ENCODE measurements around the gene PCDH9.

GRCh38 chr13:67267136-67267535, 37.0 kb upstream of the PCDH9 start:
- TF ChIP-seq, protein P1, sequence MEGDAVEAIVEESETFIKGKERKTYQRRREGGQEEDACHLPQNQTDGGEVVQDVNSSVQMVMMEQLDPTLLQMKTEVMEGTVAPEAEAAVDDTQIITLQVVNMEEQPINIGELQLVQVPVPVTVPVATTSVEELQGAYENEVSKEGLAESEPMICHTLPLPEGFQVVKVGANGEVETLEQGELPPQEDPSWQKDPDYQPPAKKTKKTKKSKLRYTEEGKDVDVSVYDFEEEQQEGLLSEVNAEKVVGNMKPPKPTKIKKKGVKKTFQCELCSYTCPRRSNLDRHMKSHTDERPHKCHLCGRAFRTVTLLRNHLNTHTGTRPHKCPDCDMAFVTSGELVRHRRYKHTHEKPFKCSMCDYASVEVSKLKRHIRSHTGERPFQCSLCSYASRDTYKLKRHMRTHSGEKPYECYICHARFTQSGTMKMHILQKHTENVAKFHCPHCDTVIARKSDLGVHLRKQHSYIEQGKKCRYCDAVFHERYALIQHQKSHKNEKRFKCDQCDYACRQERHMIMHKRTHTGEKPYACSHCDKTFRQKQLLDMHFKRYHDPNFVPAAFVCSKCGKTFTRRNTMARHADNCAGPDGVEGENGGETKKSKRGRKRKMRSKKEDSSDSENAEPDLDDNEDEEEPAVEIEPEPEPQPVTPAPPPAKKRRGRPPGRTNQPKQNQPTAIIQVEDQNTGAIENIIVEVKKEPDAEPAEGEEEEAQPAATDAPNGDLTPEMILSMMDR (conservative IDR thresholded peaks at IDR 0.05; ENCODE audit: low read depth in 2 of 2), result no peak
- TF ChIP-seq EZH2phosphoT487 (IDR thresholded peaks at IDR 0.05; ENCODE audit: unreplicated experiment) (no peak), POLR2AphosphoS5 (IDR thresholded peaks at IDR 0.05; ENCODE audit: low read depth) (no peak), EZH2 (IDR thresholded peaks at IDR 0.05; ENCODE audit: low read depth, unreplicated experiment) (no peak), CREB1 (CRISPR knock-in tag; IDR thresholded peaks at IDR 0.05; ENCODE audit: low read depth) (no peak), JUNB (IDR thresholded peaks at IDR 0.05; ENCODE audit: unreplicated experiment) (no peak), STAT1 (IDR thresholded peaks at IDR 0.05; ENCODE audit: unreplicated experiment) (no peak), ZNF331 (CRISPR knock-in tag; IDR thresholded peaks at IDR 0.05; ENCODE audit: low read depth) (no peak), ZNF114 (CRISPR knock-in tag; IDR thresholded peaks at IDR 0.05) (no peak)
- TF ChIP-seq, protein P2, sequence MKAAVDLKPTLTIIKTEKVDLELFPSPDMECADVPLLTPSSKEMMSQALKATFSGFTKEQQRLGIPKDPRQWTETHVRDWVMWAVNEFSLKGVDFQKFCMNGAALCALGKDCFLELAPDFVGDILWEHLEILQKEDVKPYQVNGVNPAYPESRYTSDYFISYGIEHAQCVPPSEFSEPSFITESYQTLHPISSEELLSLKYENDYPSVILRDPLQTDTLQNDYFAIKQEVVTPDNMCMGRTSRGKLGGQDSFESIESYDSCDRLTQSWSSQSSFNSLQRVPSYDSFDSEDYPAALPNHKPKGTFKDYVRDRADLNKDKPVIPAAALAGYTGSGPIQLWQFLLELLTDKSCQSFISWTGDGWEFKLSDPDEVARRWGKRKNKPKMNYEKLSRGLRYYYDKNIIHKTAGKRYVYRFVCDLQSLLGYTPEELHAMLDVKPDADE (IDR thresholded peaks at IDR 0.05), result no peak
- TF ChIP-seq, protein P3, sequence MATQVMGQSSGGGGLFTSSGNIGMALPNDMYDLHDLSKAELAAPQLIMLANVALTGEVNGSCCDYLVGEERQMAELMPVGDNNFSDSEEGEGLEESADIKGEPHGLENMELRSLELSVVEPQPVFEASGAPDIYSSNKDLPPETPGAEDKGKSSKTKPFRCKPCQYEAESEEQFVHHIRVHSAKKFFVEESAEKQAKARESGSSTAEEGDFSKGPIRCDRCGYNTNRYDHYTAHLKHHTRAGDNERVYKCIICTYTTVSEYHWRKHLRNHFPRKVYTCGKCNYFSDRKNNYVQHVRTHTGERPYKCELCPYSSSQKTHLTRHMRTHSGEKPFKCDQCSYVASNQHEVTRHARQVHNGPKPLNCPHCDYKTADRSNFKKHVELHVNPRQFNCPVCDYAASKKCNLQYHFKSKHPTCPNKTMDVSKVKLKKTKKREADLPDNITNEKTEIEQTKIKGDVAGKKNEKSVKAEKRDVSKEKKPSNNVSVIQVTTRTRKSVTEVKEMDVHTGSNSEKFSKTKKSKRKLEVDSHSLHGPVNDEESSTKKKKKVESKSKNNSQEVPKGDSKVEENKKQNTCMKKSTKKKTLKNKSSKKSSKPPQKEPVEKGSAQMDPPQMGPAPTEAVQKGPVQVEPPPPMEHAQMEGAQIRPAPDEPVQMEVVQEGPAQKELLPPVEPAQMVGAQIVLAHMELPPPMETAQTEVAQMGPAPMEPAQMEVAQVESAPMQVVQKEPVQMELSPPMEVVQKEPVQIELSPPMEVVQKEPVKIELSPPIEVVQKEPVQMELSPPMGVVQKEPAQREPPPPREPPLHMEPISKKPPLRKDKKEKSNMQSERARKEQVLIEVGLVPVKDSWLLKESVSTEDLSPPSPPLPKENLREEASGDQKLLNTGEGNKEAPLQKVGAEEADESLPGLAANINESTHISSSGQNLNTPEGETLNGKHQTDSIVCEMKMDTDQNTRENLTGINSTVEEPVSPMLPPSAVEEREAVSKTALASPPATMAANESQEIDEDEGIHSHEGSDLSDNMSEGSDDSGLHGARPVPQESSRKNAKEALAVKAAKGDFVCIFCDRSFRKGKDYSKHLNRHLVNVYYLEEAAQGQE (IDR thresholded peaks at IDR 0.05; ENCODE audit: unreplicated experiment), result no peak
- TF ChIP-seq, protein P4, sequence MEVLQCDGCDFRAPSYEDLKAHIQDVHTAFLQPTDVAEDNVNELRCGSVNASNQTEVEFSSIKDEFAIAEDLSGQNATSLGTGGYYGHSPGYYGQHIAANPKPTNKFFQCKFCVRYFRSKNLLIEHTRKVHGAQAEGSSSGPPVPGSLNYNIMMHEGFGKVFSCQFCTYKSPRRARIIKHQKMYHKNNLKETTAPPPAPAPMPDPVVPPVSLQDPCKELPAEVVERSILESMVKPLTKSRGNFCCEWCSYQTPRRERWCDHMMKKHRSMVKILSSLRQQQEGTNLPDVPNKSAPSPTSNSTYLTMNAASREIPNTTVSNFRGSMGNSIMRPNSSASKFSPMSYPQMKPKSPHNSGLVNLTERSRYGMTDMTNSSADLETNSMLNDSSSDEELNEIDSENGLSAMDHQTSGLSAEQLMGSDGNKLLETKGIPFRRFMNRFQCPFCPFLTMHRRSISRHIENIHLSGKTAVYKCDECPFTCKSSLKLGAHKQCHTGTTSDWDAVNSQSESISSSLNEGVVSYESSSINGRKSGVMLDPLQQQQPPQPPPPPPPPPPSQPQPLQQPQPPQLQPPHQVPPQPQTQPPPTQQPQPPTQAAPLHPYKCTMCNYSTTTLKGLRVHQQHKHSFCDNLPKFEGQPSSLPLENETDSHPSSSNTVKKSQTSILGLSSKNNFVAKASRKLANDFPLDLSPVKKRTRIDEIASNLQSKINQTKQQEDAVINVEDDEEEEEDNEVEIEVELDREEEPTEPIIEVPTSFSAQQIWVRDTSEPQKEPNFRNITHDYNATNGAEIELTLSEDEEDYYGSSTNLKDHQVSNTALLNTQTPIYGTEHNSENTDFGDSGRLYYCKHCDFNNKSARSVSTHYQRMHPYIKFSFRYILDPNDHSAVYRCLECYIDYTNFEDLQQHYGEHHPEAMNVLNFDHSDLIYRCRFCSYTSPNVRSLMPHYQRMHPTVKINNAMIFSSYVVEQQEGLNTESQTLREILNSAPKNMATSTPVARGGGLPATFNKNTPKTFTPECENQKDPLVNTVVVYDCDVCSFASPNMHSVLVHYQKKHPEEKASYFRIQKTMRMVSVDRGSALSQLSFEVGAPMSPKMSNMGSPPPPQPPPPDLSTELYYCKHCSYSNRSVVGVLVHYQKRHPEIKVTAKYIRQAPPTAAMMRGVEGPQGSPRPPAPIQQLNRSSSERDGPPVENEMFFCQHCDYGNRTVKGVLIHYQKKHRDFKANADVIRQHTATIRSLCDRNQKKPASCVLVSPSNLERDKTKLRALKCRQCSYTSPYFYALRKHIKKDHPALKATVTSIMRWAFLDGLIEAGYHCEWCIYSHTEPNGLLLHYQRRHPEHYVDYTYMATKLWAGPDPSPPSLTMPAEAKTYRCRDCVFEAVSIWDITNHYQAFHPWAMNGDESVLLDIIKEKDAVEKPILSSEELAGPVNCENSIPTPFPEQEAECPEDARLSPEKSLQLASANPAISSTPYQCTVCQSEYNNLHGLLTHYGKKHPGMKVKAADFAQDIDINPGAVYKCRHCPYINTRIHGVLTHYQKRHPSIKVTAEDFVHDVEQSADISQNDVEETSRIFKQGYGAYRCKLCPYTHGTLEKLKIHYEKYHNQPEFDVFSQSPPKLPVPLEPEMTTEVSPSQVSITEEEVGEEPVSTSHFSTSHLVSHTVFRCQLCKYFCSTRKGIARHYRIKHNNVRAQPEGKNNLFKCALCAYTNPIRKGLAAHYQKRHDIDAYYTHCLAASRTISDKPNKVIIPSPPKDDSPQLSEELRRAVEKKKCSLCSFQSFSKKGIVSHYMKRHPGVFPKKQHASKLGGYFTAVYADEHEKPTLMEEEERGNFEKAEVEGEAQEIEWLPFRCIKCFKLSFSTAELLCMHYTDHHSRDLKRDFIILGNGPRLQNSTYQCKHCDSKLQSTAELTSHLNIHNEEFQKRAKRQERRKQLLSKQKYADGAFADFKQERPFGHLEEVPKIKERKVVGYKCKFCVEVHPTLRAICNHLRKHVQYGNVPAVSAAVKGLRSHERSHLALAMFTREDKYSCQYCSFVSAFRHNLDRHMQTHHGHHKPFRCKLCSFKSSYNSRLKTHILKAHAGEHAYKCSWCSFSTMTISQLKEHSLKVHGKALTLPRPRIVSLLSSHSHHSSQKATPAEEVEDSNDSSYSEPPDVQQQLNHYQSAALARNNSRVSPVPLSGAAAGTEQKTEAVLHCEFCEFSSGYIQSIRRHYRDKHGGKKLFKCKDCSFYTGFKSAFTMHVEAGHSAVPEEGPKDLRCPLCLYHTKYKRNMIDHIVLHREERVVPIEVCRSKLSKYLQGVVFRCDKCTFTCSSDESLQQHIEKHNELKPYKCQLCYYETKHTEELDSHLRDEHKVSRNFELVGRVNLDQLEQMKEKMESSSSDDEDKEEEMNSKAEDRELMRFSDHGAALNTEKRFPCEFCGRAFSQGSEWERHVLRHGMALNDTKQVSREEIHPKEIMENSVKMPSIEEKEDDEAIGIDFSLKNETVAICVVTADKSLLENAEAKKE (CRISPR knock-in tag; IDR thresholded peaks at IDR 0.05), result no peak

Data from GM23338 (cell line).